ENCODE measurements around the gene KCNB1.

Gene KCNB1

GRCh38 chr20:49450281-49450721 lies 32.2 kb downstream of the KCNB1 start:
- Mint-ChIP-seq H3K27ac (no peak overlapping the region), H3K4me3 (no peak overlapping the region), H3K36me3 (no peaks in the 10 kb centered on the region), H3K27me3 (peaks cover 50% of the 10 kb centered on the region), H3K9me3 (no peaks in the 10 kb centered on the region), H3K4me1 (no peaks in the 10 kb centered on the region)
- CTCF ChIA-PET = no interaction called here
- no peak for DNase-seq

- peaks cover 54% of the 10 kb centered on the region for H3K27me3 Mint-ChIP-seq
- H3K4me1 Mint-ChIP-seq = no peaks in the 10 kb centered on the region
- H3K4me3 Mint-ChIP-seq = no peak overlapping the region
- CTCF ChIA-PET = no interaction called here
- H3K9me3 Mint-ChIP-seq = no peaks in the 10 kb centered on the region
- H3K27ac Mint-ChIP-seq = no peak overlapping the region
- DNase-seq = no peak
- H3K36me3 Mint-ChIP-seq = no peaks in the 10 kb centered on the region
Observed at GRCh38 chr20:49448917-49449316, 33.6 kb downstream of the KCNB1 start.

- H3K36me3 Mint-ChIP-seq = no peaks in the 10 kb centered on the region
- no peaks in the 10 kb centered on the region for H3K9me3 Mint-ChIP-seq
- no peak for DNase-seq
- CTCF ChIA-PET = no interaction called here
- H3K4me1 Mint-ChIP-seq = no peaks in the 10 kb centered on the region
- H3K27me3 Mint-ChIP-seq = peaks cover 55% of the 10 kb centered on the region
- no peak overlapping the region for H3K27ac Mint-ChIP-seq
- no peak overlapping the region for H3K4me3 Mint-ChIP-seq
Observed at GRCh38 chr20:49447946-49448809, 34.3 kb downstream of the KCNB1 start.

GRCh38 chr20:49447364-49447763 lies 35.1 kb downstream of the KCNB1 start:
- Mint-ChIP-seq H3K27me3 (peaks cover 51% of the 10 kb centered on the region), H3K4me3 (no peak overlapping the region), H3K27ac (no peak overlapping the region), H3K9me3 (no peaks in the 10 kb centered on the region), H3K36me3 (no peaks in the 10 kb centered on the region), H3K4me1 (no peaks in the 10 kb centered on the region)
- DNase-seq = no peak
- CTCF ChIA-PET = no interaction called here

- no peaks in the 10 kb centered on the region for H3K9me3 Mint-ChIP-seq
- no peaks in the 10 kb centered on the region for H3K36me3 Mint-ChIP-seq
- no peak overlapping the region for H3K27ac Mint-ChIP-seq
- H3K4me1 Mint-ChIP-seq = no peaks in the 10 kb centered on the region
- CTCF ChIA-PET = no interaction called here
- H3K27me3 Mint-ChIP-seq = peaks cover 49% of the 10 kb centered on the region
- DNase-seq = no peak
- no peak overlapping the region for H3K4me3 Mint-ChIP-seq
Observed at GRCh38 chr20:49446808-49447207, 35.7 kb downstream of the KCNB1 start.

- DNase-seq = no peak
- Mint-ChIP-seq H3K4me3 (no peak overlapping the region), H3K9me3 (no peaks in the 10 kb centered on the region), H3K4me1 (no peaks in the 10 kb centered on the region), H3K27ac (no peak overlapping the region), H3K27me3 (peaks cover 49% of the 10 kb centered on the region), H3K36me3 (no peaks in the 10 kb centered on the region)
- CTCF ChIA-PET = no interaction called here
Observed at GRCh38 chr20:49446080-49446479, 36.4 kb downstream of the KCNB1 start.

GRCh38 chr20:49445176-49445575 lies 37.3 kb downstream of the KCNB1 start:
- Mint-ChIP-seq H3K27me3 (peaks cover 46% of the 10 kb centered on the region), H3K4me1 (no peaks in the 10 kb centered on the region), H3K36me3 (no peaks in the 10 kb centered on the region), H3K9me3 (no peaks in the 10 kb centered on the region), H3K4me3 (no peak overlapping the region), H3K27ac (no peak overlapping the region)
- DNase-seq = no peak
- CTCF ChIA-PET = no interaction called here

- no peak for DNase-seq
- Mint-ChIP-seq H3K27ac (no peak overlapping the region), H3K9me3 (no peaks in the 10 kb centered on the region), H3K36me3 (no peaks in the 10 kb centered on the region), H3K4me1 (no peaks in the 10 kb centered on the region), H3K27me3 (peaks cover 42% of the 10 kb centered on the region), H3K4me3 (no peak overlapping the region)
- CTCF ChIA-PET = no interaction called here
Observed at GRCh38 chr20:49444553-49444990, 37.9 kb downstream of the KCNB1 start.

GRCh38 chr20:49437057-49437456 lies 45.4 kb downstream of the KCNB1 start:
- DNase-seq = no peak
- CTCF ChIA-PET = interaction anchor here (2.2 kb wide), 1 partner anchor 47 kb away, joined by 7 read pairs; no protein-coding TSS in a partner anchor
- Mint-ChIP-seq H3K4me1 (no peaks in the 10 kb centered on the region), H3K27me3 (peaks cover 25% of the 10 kb centered on the region), H3K9me3 (no peaks in the 10 kb centered on the region), H3K36me3 (no peaks in the 10 kb centered on the region), H3K27ac (no peak overlapping the region), H3K4me3 (no peak overlapping the region)

- Mint-ChIP-seq H3K4me3 (no peak overlapping the region), H3K4me1 (no peaks in the 10 kb centered on the region), H3K9me3 (no peaks in the 10 kb centered on the region), H3K36me3 (no peaks in the 10 kb centered on the region), H3K27me3 (peaks cover 29% of the 10 kb centered on the region), H3K27ac (no peak overlapping the region)
- CTCF ChIA-PET = interaction anchor here (1.0 kb wide), 1 partner anchor 72 kb away, joined by 3 read pairs; no protein-coding TSS in a partner anchor
- no peak for DNase-seq
Observed at GRCh38 chr20:49435639-49436038, 46.8 kb downstream of the KCNB1 start.

- CTCF ChIA-PET = no interaction called here
- no peak overlapping the region for H3K27ac Mint-ChIP-seq
Observed at GRCh38 chr20:49433333-49433732, 49.1 kb downstream of the KCNB1 start.

GRCh38 chr20:49432550-49432949 lies 49.9 kb downstream of the KCNB1 start:
- CTCF ChIA-PET = no interaction called here
- no peaks in the 10 kb centered on the region for H3K36me3 Mint-ChIP-seq

More at GRCh38 chr20:49433333-49433732, 49.1 kb downstream of the KCNB1 start:
- H3K27me3 Mint-ChIP-seq = peaks cover 34% of the 10 kb centered on the region
- DNase-seq = no peak
- H3K4me3 Mint-ChIP-seq = no peak overlapping the region
- H3K9me3 Mint-ChIP-seq = no peaks in the 10 kb centered on the region
- H3K36me3 Mint-ChIP-seq = no peaks in the 10 kb centered on the region
- no peaks in the 10 kb centered on the region for H3K4me1 Mint-ChIP-seq

GRCh38 chr20:49431329-49431728 lies 51.1 kb downstream of the KCNB1 start:
- H3K9me3 Mint-ChIP-seq = no peaks in the 10 kb centered on the region
- no peaks in the 10 kb centered on the region for H3K36me3 Mint-ChIP-seq
- H3K27ac Mint-ChIP-seq = no peak overlapping the region
- no peak for DNase-seq
- CTCF ChIA-PET = no interaction called here
- peaks cover 43% of the 10 kb centered on the region for H3K27me3 Mint-ChIP-seq
- no peak overlapping the region for H3K4me3 Mint-ChIP-seq
- no peaks in the 10 kb centered on the region for H3K4me1 Mint-ChIP-seq

More at GRCh38 chr20:49432550-49432949, 49.9 kb downstream of the KCNB1 start:
- DNase-seq = no peak
- H3K9me3 Mint-ChIP-seq = no peaks in the 10 kb centered on the region
- H3K4me3 Mint-ChIP-seq = no peak overlapping the region
- no peaks in the 10 kb centered on the region for H3K4me1 Mint-ChIP-seq
- H3K27me3 Mint-ChIP-seq = peaks cover 37% of the 10 kb centered on the region
- no peak overlapping the region for H3K27ac Mint-ChIP-seq

GRCh38 chr20:49430320-49430719 lies 52.1 kb downstream of the KCNB1 start:
- no peaks in the 10 kb centered on the region for H3K4me1 Mint-ChIP-seq
- no peaks in the 10 kb centered on the region for H3K36me3 Mint-ChIP-seq
- CTCF ChIA-PET = no interaction called here
- no peak overlapping the region for H3K27ac Mint-ChIP-seq
- H3K4me3 Mint-ChIP-seq = no peak overlapping the region
- DNase-seq = no peak
- H3K9me3 Mint-ChIP-seq = no peaks in the 10 kb centered on the region
- peaks cover 52% of the 10 kb centered on the region for H3K27me3 Mint-ChIP-seq

- Mint-ChIP-seq H3K4me1 (no peaks in the 10 kb centered on the region), H3K4me3 (no peak overlapping the region), H3K27ac (no peak overlapping the region), H3K36me3 (no peaks in the 10 kb centered on the region), H3K27me3 (peaks cover 61% of the 10 kb centered on the region), H3K9me3 (no peaks in the 10 kb centered on the region)
- no peak for DNase-seq
- CTCF ChIA-PET = no interaction called here
Observed at GRCh38 chr20:49427751-49428518, 54.5 kb downstream of the KCNB1 start.

Measured in activated naive CD4-positive, alpha-beta T cell treated with anti-CD3 and anti-CD28 coated beads, Interleukin-2, amount 10 ng/mL, durations not matched to agents 7 days and 5 days (primary cell).